ENCODE data around the gene CTCF. TPM values are rescaled to one million over a fixed set of nuclear protein-coding genes. Genes with fewer than 3 reads are reported as not detected.

Gene CTCF
- total RNA-seq, 1 donor from 2014 or later, result 28.3 TPM

GRCh38 chr16:67652578-67653127 is 90.3 kb downstream of the CTCF start:
- ATAC-seq, result peak; percentile 48

- ATAC-seq, result no peak
Measured at GRCh38 chr16:67653128-67653788, 90.9 kb downstream of the CTCF start.

GRCh38 chr16:67653789-67654402 is 91.6 kb downstream of the CTCF start:
- no peak for ATAC-seq

- no peak for ATAC-seq
Measured at GRCh38 chr16:67654403-67654911, 92.1 kb downstream of the CTCF start.

- no peak for ATAC-seq
Measured at GRCh38 chr16:67655363-67655762, 93.0 kb downstream of the CTCF start.

GRCh38 chr16:67656344-67657016 is 94.2 kb downstream of the CTCF start:
- no peak for ATAC-seq

- ATAC-seq, result no peak
Measured at GRCh38 chr16:67657017-67657608, 94.8 kb downstream of the CTCF start.

DNA sequence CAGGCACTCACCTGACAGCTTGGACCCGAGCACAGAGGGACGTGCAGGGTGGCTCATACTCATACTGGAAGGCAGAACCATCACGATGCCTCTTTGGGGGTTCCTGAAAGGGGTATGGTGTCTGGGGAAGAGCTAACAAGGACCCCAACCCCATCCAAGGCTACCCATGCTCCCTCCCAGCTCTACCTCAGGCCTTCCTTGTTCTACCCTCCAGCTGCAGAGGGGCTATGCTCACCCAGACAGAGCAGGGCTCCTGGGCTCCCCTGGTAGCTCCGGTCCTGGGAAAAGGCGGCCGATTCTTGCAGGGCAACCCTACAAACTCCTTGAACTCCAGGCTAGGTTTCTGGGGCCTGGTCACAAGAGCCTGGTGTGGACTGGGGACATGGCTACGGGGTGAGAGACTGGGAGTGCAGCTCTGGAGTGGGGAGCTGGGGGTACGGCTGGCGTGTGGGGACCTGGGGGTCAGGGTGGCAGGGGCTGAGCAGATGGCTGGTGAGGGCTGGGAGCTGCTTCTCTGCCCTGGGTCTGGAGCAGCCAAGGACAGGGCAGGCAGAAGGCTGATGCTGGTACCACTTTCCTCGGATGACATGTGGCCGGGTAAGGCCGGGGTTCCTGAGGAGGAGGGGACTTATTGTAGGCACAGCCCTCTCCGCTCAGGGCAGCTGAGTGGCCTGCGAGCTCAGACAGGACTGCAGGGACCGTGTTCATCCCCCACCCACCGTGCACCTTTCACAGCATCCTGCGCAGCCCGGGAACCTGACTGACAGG is 95.6 kb downstream of the CTCF start:
- ATAC-seq, result no peak

GRCh38 chr16:67658849-67659674 is 96.7 kb downstream of the CTCF start:
- ATAC-seq, result no peak

GRCh38 chr16:67659675-67660563 is 97.6 kb downstream of the CTCF start, which contains the start of gene ACD:
Gene ACD, minus strand, starts transcription at chr16:67660260. Its CDS starts 40 bp downstream, at chr16:67660220.
- peak; percentile 86 for ATAC-seq

- peak; percentile 82 for ATAC-seq
Measured at GRCh38 chr16:67660564-67661028, 98.3 kb downstream of the CTCF start, which contains the start of gene PARD6A. Gene PARD6A, plus strand, starts transcription at chr16:67660960. Its CDS starts 79 bp downstream, at chr16:67661039.

- no peak for ATAC-seq
Measured at GRCh38 chr16:67661101-67661761, 98.9 kb downstream of the CTCF start.

DNA sequence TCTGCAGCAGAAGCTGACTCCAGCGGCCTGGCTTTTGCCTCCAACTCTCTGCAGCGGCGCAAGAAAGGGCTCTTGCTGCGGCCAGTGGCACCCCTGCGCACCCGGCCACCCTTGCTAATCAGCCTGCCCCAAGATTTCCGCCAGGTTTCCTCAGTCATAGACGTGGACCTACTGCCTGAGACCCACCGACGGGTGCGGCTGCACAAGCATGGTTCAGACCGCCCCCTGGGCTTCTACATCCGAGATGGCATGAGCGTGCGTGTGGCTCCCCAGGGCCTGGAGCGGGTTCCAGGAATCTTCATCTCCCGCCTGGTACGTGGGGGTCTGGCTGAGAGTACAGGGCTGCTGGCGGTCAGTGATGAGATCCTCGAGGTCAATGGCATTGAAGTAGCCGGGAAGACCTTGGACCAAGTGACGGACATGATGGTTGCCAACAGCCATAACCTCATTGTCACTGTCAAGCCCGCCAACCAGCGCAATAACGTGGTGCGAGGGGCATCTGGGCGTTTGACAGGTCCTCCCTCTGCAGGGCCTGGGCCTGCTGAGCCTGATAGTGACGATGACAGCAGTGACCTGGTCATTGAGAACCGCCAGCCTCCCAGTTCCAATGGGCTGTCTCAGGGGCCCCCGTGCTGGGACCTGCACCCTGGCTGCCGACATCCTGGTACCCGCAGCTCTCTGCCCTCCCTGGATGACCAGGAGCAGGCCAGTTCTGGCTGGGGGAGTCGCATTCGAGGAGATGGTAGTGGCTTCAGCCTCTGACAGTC is 99.7 kb downstream of the CTCF start:
- ATAC-seq, result no peak

DNA sequence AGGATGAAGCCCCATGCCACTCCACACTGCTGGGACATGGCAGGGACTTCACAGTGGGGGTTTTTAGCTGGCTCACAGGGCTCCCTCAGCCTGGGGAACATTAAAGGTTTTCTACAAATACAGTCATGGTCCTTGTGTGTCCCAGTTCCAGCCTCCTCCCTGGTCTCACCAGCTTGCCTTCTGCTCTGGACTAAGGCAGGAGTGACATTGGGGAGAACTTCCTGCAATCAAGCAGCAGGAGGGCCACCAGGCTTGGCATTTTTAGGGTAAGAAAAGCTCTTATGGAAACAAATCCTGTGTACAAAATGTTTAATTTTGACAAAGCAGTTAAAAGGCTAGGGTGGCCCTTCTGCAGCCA is 100.3 kb downstream of the CTCF start:
- no peak for ATAC-seq

DNA sequence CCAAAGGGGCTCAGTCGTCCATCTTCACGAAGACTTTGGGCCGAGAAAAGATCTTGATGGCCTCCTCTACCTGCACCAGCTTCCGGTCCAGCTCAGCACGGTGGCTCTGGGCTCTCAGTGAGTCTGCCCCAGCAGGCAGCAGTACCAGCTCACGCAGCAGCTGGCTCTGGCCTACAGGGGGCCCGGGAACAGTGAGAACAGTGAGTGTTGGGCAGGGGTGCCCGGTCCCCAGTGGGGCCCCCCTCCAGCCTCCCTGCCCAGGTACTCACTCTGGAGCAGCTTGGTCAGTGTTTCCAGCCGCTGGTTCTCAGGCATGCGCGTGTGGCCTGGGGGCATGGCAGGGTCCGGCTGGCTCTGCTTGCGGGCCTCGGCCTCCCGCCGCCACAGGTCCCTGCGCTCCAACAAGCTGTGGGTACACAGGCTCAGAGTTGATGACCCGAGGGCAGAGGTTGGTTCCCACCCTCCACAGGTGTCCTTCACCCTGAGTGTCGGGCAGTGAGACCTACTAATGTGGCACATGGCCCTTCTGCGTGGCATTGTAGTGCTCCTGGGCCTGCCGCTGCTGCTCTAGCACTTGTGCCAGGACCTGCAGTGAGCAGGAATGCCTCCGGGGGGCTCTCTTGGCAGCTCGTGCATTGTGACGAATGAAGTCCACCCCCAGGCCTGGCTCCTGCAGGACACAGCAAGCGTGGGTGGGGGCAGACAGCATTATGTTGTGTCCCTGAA is 101.0 kb downstream of the CTCF start:
- ATAC-seq, result no peak

DNA sequence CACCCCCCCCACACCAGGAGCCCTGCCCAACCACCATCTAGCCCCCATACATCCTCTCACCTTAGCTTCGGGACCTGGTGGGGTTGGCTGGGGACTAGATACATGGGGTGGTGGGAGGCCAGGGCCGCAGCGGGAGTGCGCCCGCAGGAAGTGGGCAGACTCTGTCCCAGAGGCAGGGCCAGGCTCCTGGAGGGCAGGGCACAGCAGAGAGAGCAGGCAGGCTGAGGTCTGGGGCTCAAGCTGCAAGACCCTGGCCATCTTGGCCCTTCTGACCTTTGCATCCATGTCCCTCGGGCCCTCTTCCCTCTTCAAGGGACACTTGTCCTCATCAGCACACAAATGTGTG is 101.5 kb downstream of the CTCF start:
- no peak for ATAC-seq

- no peak for ATAC-seq
Measured at GRCh38 chr16:67664258-67664657, 101.9 kb downstream of the CTCF start.

GRCh38 chr16:67664871-67665270 is 102.5 kb downstream of the CTCF start:
- ATAC-seq, result no peak

Data from esophagus mucosa (tissue), 1 donor.